Mucosa of stomach (tissue), 1 donor: ENCODE data around the gene SH3BP5L.
"Not testable (repeated sequence)": the region's sequence is repeated elsewhere in the genome, so short reads cannot be mapped to it uniquely, and the experiment has no call there.

ENCODE experiments used
- H3K27me3 ChIP-seq: one replicate; pipeline ENCODE4 v1.7.0; 2013; ENCODE audit warnings: mild to moderate bottlenecking, low read length; ENCODE audit not compliant: control insufficient read depth, insufficient read depth
- H3K36me3 ChIP-seq: one replicate; pipeline ENCODE4 v1.7.0; 2013; ENCODE audit warnings: low read length; ENCODE audit not compliant: control insufficient read depth, insufficient read depth
- H3K4me1 ChIP-seq: one replicate; pipeline ENCODE4 v1.7.0; 2013; ENCODE audit warnings: mild to moderate bottlenecking, low read length; ENCODE audit not compliant: control insufficient read depth, insufficient read depth
- H3K4me3 ChIP-seq: one replicate; pipeline ENCODE4 v1.7.0; 2013; ENCODE audit warnings: low read length
- H3K9ac ChIP-seq: one replicate; pipeline ENCODE4 v1.7.0; 2013; ENCODE audit warnings: mild to moderate bottlenecking, low read length, moderate library complexity
- H3K9me3 ChIP-seq: one replicate; pipeline ENCODE4 v1.7.0; 2013; ENCODE audit warnings: mild to moderate bottlenecking, low read length, moderate library complexity; ENCODE audit not compliant: control insufficient read depth
- donor health status: Pancreatic carcinoma.

The SH3BP5L gene

GRCh38 chr1:248800459-248800858 is 25.3 kb downstream of the SH3BP5L start:
- Histone ChIP-seq H3K9ac (no peak overlapping the region), H3K27me3 (peaks cover 4% of the 10 kb centered on the region), H3K36me3 (no peaks in the 10 kb centered on the region), H3K4me3 (no peak overlapping the region), H3K4me1 (peaks cover 8% of the 10 kb centered on the region), H3K9me3 (no peaks in the 10 kb centered on the region)

GRCh38 chr1:248798791-248799190 is 26.9 kb downstream of the SH3BP5L start:
- no peaks in the 10 kb centered on the region for H3K36me3 ChIP-seq
- H3K27me3 ChIP-seq: peaks cover 4% of the 10 kb centered on the region
- H3K9ac ChIP-seq: no peak overlapping the region
- H3K4me3 ChIP-seq: no peak overlapping the region
- H3K9me3 ChIP-seq: no peaks in the 10 kb centered on the region
- H3K4me1 ChIP-seq: no peaks in the 10 kb centered on the region

- H3K9ac ChIP-seq, H3K36me3 ChIP-seq, H3K4me3 ChIP-seq, H3K4me1 ChIP-seq, H3K9me3 ChIP-seq, H3K27me3 ChIP-seq: not testable (repeated sequence)
Measured at GRCh38 chr1:248794663-248795062, 31.1 kb downstream of the SH3BP5L start.

- peaks cover 3% of the 10 kb centered on the region for H3K27me3 ChIP-seq
- no peak overlapping the region for H3K9ac ChIP-seq
- no peaks in the 10 kb centered on the region for H3K36me3 ChIP-seq
- H3K4me1 ChIP-seq: no peaks in the 10 kb centered on the region
- H3K9me3 ChIP-seq: no peaks in the 10 kb centered on the region
- H3K4me3 ChIP-seq: no peak overlapping the region
Measured at GRCh38 chr1:248793592-248793991, 32.1 kb downstream of the SH3BP5L start.

GRCh38 chr1:248792342-248792741 is 33.4 kb downstream of the SH3BP5L start:
- no peak overlapping the region for H3K4me3 ChIP-seq
- H3K4me1 ChIP-seq: no peaks in the 10 kb centered on the region
- H3K36me3 ChIP-seq: no peaks in the 10 kb centered on the region
- H3K27me3 ChIP-seq: peaks cover 5% of the 10 kb centered on the region
- H3K9ac ChIP-seq: no peak overlapping the region
- H3K9me3 ChIP-seq: no peaks in the 10 kb centered on the region

GRCh38 chr1:248791010-248791409 is 34.7 kb downstream of the SH3BP5L start:
- Histone ChIP-seq H3K9ac (no peak overlapping the region), H3K4me1 (no peaks in the 10 kb centered on the region), H3K27me3 (peaks cover 5% of the 10 kb centered on the region)

GRCh38 chr1:248790456-248790855 is 35.3 kb downstream of the SH3BP5L start:
- no peak overlapping the region for H3K4me3 ChIP-seq
- no peaks in the 10 kb centered on the region for H3K9me3 ChIP-seq
- no peaks in the 10 kb centered on the region for H3K36me3 ChIP-seq
- no peaks in the 10 kb centered on the region for H3K4me1 ChIP-seq
- H3K9ac ChIP-seq: no peak overlapping the region
- H3K27me3 ChIP-seq: peaks cover 5% of the 10 kb centered on the region

More at GRCh38 chr1:248791010-248791409, 34.7 kb downstream of the SH3BP5L start:
- H3K36me3 ChIP-seq: no peaks in the 10 kb centered on the region
- no peak overlapping the region for H3K4me3 ChIP-seq
- no peaks in the 10 kb centered on the region for H3K9me3 ChIP-seq

GRCh38 chr1:248789337-248789736 is 36.4 kb downstream of the SH3BP5L start:
- not testable (repeated sequence) for H3K9me3 ChIP-seq, H3K36me3 ChIP-seq

GRCh38 chr1:248788327-248788726 is 37.4 kb downstream of the SH3BP5L start:
- no peaks in the 10 kb centered on the region for H3K9me3 ChIP-seq
- no peak overlapping the region for H3K4me3 ChIP-seq
- H3K27me3 ChIP-seq: peaks cover 5% of the 10 kb centered on the region
- no peaks in the 10 kb centered on the region for H3K4me1 ChIP-seq
- no peaks in the 10 kb centered on the region for H3K36me3 ChIP-seq
- H3K9ac ChIP-seq: no peak overlapping the region

More at GRCh38 chr1:248789337-248789736, 36.4 kb downstream of the SH3BP5L start:
- H3K27me3 ChIP-seq, H3K4me1 ChIP-seq, H3K4me3 ChIP-seq, H3K9ac ChIP-seq: not testable (repeated sequence)

- no peak overlapping the region for H3K4me3 ChIP-seq
- no peaks in the 10 kb centered on the region for H3K4me1 ChIP-seq
- H3K9me3 ChIP-seq: no peaks in the 10 kb centered on the region
- H3K36me3 ChIP-seq: no peaks in the 10 kb centered on the region
- no peak overlapping the region for H3K9ac ChIP-seq
- H3K27me3 ChIP-seq: peaks cover 5% of the 10 kb centered on the region
Measured at GRCh38 chr1:248787430-248787829, 38.3 kb downstream of the SH3BP5L start.

GRCh38 chr1:248786156-248786555 is 39.6 kb downstream of the SH3BP5L start:
- Histone ChIP-seq H3K9me3 (no peaks in the 10 kb centered on the region), H3K36me3 (no peaks in the 10 kb centered on the region), H3K9ac (no peak overlapping the region), H3K27me3 (peaks cover 5% of the 10 kb centered on the region), H3K4me3 (no peak overlapping the region), H3K4me1 (no peaks in the 10 kb centered on the region)

- H3K27me3 ChIP-seq: no peaks in the 10 kb centered on the region
- no peaks in the 10 kb centered on the region for H3K36me3 ChIP-seq
- no peak overlapping the region for H3K9ac ChIP-seq
- H3K4me3 ChIP-seq: no peak overlapping the region
- no peaks in the 10 kb centered on the region for H3K9me3 ChIP-seq
- peaks cover 6% of the 10 kb centered on the region for H3K4me1 ChIP-seq
Measured at GRCh38 chr1:248783367-248783766, 42.3 kb downstream of the SH3BP5L start.

- Histone ChIP-seq H3K4me1 (peaks cover 12% of the 10 kb centered on the region), H3K4me3 (no peak overlapping the region), H3K27me3 (no peaks in the 10 kb centered on the region), H3K9me3 (no peaks in the 10 kb centered on the region), H3K9ac (no peak overlapping the region), H3K36me3 (no peaks in the 10 kb centered on the region)
Measured at GRCh38 chr1:248782416-248783141, 43.1 kb downstream of the SH3BP5L start.
